SK-N-SH treated with all-trans-retinoic acid at 6 μM for 48 hours (cell line): ENCODE measurements around the gene PACSIN2.

Experiments
- CREB5 ChIP-seq: fragments of 250-450 bp; sonication (Bioruptor Pico); IDR thresholded peaks from 2 replicates; pipeline ENCODE4 v1.5.1; 2020; ENCODE audit warnings: low read depth, mild to moderate bottlenecking, moderate library complexity
- TCF4 ChIP-seq: fragments of 250-450 bp; sonication (Bioruptor Pico); IDR thresholded peaks from 2 replicates; pipeline ENCODE4 v1.8.0; 2021; ENCODE audit warnings: mild to moderate bottlenecking, moderate library complexity, borderline replicate concordance
- TSHZ2 ChIP-seq: fragments of 250-450 bp; sonication (Bioruptor Pico); IDR thresholded peaks from 2 replicates; pipeline ENCODE4 v1.5.0; 2020; ENCODE audit warnings: mild to moderate bottlenecking, moderate library complexity
- ZFP30 ChIP-seq: fragments of 450-650 bp; formaldehyde crosslinking; IDR thresholded peaks from 2 replicates; pipeline ENCODE4 v1.5.0; 2022; ENCODE audit warnings: mild to moderate bottlenecking, moderate library complexity
- ZNF8 ChIP-seq: fragments of 450-650 bp; formaldehyde crosslinking; IDR thresholded peaks from 2 replicates; pipeline ENCODE4 v1.5.0; 2020; ENCODE audit warnings: mild to moderate bottlenecking, moderate library complexity
- TF ChIP-seq, protein P1 (sequence below): fragments of 250-450 bp; sonication (Bioruptor Pico); IDR thresholded peaks from 2 replicates; pipeline ENCODE4 v1.8.0; 2020; ENCODE audit warnings: mild to moderate bottlenecking, moderate library complexity, borderline replicate concordance

DNA sequence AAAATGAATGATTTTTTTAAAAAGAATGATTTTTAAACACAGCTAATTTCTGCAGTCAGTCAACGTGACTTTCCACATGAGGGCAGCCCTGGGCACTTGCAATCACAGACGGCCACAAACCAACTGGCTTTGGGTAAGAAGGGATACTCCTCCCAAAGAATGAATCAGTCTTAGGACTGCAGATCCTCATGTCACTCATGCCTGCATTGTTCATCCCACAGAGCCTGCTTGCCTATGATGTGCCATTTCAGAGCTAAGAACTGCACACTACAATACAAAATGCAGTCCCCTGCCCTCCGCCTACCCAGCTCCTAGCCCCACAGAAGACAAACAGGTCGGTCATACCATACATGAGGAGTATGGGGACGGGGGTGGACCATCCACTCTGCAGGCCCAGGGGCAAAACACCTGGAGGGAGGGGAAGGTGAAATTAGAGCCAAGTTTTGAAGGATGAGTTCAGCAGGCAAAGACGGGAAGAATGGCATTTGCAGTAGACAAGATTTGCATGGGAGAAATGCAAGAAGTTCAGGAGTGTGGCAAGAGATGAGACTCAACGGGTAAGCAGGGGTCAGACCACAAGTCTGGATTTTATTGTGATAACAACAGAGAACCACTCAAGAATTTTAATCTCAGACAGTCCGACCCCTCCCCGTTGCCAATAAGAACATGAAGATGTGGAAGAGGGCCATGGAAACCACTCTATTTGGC, 24.7 kb downstream of the PACSIN2 start:
- no peak for TF ChIP-seq TSHZ2 (CRISPR knock-in tag)
- TF ChIP-seq ZFP30 (CRISPR knock-in tag), result no peak
- no peak for TF ChIP-seq TCF4 (CRISPR knock-in tag)
- TF ChIP-seq CREB5 (CRISPR knock-in tag), result no peak
- TF ChIP-seq, protein P1, sequence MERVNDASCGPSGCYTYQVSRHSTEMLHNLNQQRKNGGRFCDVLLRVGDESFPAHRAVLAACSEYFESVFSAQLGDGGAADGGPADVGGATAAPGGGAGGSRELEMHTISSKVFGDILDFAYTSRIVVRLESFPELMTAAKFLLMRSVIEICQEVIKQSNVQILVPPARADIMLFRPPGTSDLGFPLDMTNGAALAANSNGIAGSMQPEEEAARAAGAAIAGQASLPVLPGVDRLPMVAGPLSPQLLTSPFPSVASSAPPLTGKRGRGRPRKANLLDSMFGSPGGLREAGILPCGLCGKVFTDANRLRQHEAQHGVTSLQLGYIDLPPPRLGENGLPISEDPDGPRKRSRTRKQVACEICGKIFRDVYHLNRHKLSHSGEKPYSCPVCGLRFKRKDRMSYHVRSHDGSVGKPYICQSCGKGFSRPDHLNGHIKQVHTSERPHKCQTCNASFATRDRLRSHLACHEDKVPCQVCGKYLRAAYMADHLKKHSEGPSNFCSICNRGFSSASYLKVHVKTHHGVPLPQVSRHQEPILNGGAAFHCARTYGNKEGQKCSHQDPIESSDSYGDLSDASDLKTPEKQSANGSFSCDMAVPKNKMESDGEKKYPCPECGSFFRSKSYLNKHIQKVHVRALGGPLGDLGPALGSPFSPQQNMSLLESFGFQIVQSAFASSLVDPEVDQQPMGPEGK (CRISPR knock-in tag), result no peak
- no peak for TF ChIP-seq ZNF8 (CRISPR knock-in tag)
